GM19372 (cell line): ENCODE results near the gene ZNF219.

ENCODE experiments used
- ATAC-seq: cut with Tn5 transposase; IDR thresholded peaks from one replicate; pipeline ENCODE4 v1.9.1; 2021; ENCODE audit warnings: mild to moderate bottlenecking, low read depth, moderate library complexity; ENCODE audit not compliant: unreplicated experiment

The ZNF219 gene

GRCh38 chr14:21098076-21098891, at the start of gene ZNF219:
ZNF219 (minus strand) TSS chr14:21098655; CDS start chr14:21093591, 5,064 bp downstream.
- ATAC-seq: no peak

GRCh38 chr14:21145437-21145836, 47.0 kb upstream of the ZNF219 start:
- no peak for ATAC-seq

- ATAC-seq: no peak
Measured at GRCh38 chr14:21142357-21142756, 43.9 kb upstream of the ZNF219 start.

GRCh38 chr14:21136024-21136423, 37.6 kb upstream of the ZNF219 start:
- ATAC-seq: no peak

GRCh38 chr14:21133901-21134300, 35.4 kb upstream of the ZNF219 start:
- ATAC-seq: no peak

GRCh38 chr14:21123429-21123828, 25.0 kb upstream of the ZNF219 start:
- no peak for ATAC-seq

GRCh38 chr14:21121122-21121521, 22.7 kb upstream of the ZNF219 start:
- ATAC-seq: no peak

- ATAC-seq: no peak
Measured at GRCh38 chr14:21120686-21121085, 22.2 kb upstream of the ZNF219 start.

GRCh38 chr14:21118933-21119332, 20.5 kb upstream of the ZNF219 start:
- ATAC-seq: no peak

GRCh38 chr14:21113369-21113768, 14.9 kb upstream of the ZNF219 start:
- no peak for ATAC-seq

- ATAC-seq: no peak
Measured at GRCh38 chr14:21112255-21112654, 13.8 kb upstream of the ZNF219 start.

GRCh38 chr14:21109377-21110138, 11.1 kb upstream of the ZNF219 start:
- no peak for ATAC-seq

GRCh38 chr14:21108791-21109190, 10.3 kb upstream of the ZNF219 start:
- ATAC-seq: no peak

- ATAC-seq: no peak
Measured at GRCh38 chr14:21107283-21107800, 8.9 kb upstream of the ZNF219 start.

- ATAC-seq: no peak
Measured at GRCh38 chr14:21106498-21107282, 8.2 kb upstream of the ZNF219 start.

- no peak for ATAC-seq
Measured at GRCh38 chr14:21106176-21106497, 7.7 kb upstream of the ZNF219 start.

- no peak for ATAC-seq
Measured at GRCh38 chr14:21105095-21105494, 6.6 kb upstream of the ZNF219 start.

- ATAC-seq: no peak
Measured at GRCh38 chr14:21104448-21105060, 6.1 kb upstream of the ZNF219 start.

GRCh38 chr14:21103710-21104447, 5.4 kb upstream of the ZNF219 start:
- ATAC-seq: peak; percentile 82

- no peak for ATAC-seq
Measured at GRCh38 chr14:21103411-21103709, 4.9 kb upstream of the ZNF219 start.
